Fibroblast of lung (primary cell): Measurements from ENCODE around the gene DLG2. TPM values are rescaled to one million over a fixed set of nuclear protein-coding genes. Genes with fewer than 3 reads are reported as not detected.

Experiments
- DNase-seq, 2 donors: peaks; one replicate each; pipeline versions ENCODE4 v3.0.0 to v3.0.0-alpha.2; 2010; ENCODE audit warnings: low read depth in 2 of 2
- H2AFZ ChIP-seq: 2 replicates; pipeline ENCODE4 v1.5.1; 2012; ENCODE audit warnings: low read length, control low read depth, inconsistent platforms
- H3K27ac ChIP-seq: 2 replicates; pipeline ENCODE4 v1.5.1; 2011; ENCODE audit warnings: low read length, control low read depth; ENCODE audit not compliant: insufficient read depth
- H3K27me3 ChIP-seq: 2 replicates; pipeline ENCODE4 v1.5.1; 2011; ENCODE audit warnings: mild to moderate bottlenecking, low read length; ENCODE audit not compliant: control insufficient read depth, insufficient read depth
- H3K36me3 ChIP-seq: 2 replicates; pipeline ENCODE4 v1.5.1; 2011; ENCODE audit warnings: low read length; ENCODE audit not compliant: control insufficient read depth, insufficient read depth
- H3K4me1 ChIP-seq: 2 replicates; pipeline ENCODE4 v1.5.1; 2011; ENCODE audit warnings: low read length; ENCODE audit not compliant: control insufficient read depth, insufficient read depth; ENCODE audit errors: extremely low read depth
- H3K4me2 ChIP-seq: 2 replicates; pipeline ENCODE4 v1.5.1; 2011; ENCODE audit warnings: low read length, control low read depth; ENCODE audit not compliant: insufficient read depth; ENCODE audit errors: extremely low read depth
- H3K4me3 ChIP-seq, 4 experiments: fragments of 200-600 bp in 1 of 4; sonication (generic) in 1 of 4; replicated peaks in 1 of 4; 2 replicates each; pipeline ENCODE4 v1.5.1; 2011 to 2016; ENCODE audit warnings: low read length in 4 of 4, low read depth in 3 of 4, mild to moderate bottlenecking in 3 of 4, control low read depth in 2 of 4, inconsistent platforms in 1 of 4, mixed read lengths in 1 of 4; ENCODE audit not compliant: insufficient read depth in 1 of 4; ENCODE audit errors: control extremely low read depth in 1 of 4
- H3K79me2 ChIP-seq: 2 replicates; pipeline ENCODE4 v1.5.1; 2012; ENCODE audit warnings: mild to moderate bottlenecking, low read length, inconsistent platforms; ENCODE audit not compliant: control insufficient read depth, insufficient read depth
- H3K9ac ChIP-seq: 2 replicates; pipeline ENCODE4 v1.5.1; 2011; ENCODE audit warnings: mild to moderate bottlenecking, low read length, control low read depth; ENCODE audit not compliant: insufficient read depth
- H3K9me3 ChIP-seq: 2 replicates; pipeline ENCODE4 v1.5.1; 2012; ENCODE audit warnings: low read depth, low read length; ENCODE audit not compliant: control insufficient read depth, insufficient read depth
- H4K20me1 ChIP-seq: 2 replicates; pipeline ENCODE4 v1.5.1; 2011; ENCODE audit warnings: low read length; ENCODE audit not compliant: control insufficient read depth, insufficient read depth; ENCODE audit errors: extremely low read depth
- CTCF ChIP-seq, 2 donors: IDR thresholded peaks in 1 of 2; conservative IDR thresholded peaks in 1 of 2; 1 replicate in 1 of 2; 2 replicates in 1 of 2; pipeline ENCODE4 v1.5.1; 2011 to 2012; ENCODE audit warnings: low read length in 2 of 2, control low read depth in 1 of 2, inconsistent platforms in 1 of 2, low read depth in 1 of 2, mild to moderate bottlenecking in 1 of 2
- EZH2 ChIP-seq: IDR thresholded peaks from 2 replicates; pipeline ENCODE4 v1.5.1; 2012; ENCODE audit warnings: low read length, control low read depth, mild to moderate bottlenecking; ENCODE audit errors: missing control alignments
- polyA plus RNA-seq, 2 donors: library from polyadenylated mRNA; depleted of rRNA in 1 of 2; stranded (reverse) in 1 of 2; unstranded in 1 of 2; fragments of >200 nt; gene quantifications; 2 replicates each; pipeline ENCODE4 v1.2.1, GENCODE V29; 2011 to 2012; ENCODE audit warnings: missing spikeins in 1 of 2
- total RNA-seq: library from RNA; depleted of rRNA; stranded (reverse); fragments of >200 nt; gene quantifications from 2 replicates; pipeline ENCODE4 v1.2.1, GENCODE V29; 2014

DLG2 gene
- total and polyA plus RNA-seq, 2 donors (not counting 1 experiment from before 2014, with no cell fraction given) = 0.77 to 2.3 TPM

- no peaks in the 10 kb centered on the region for H3K36me3 ChIP-seq
- H3K4me2 ChIP-seq = no peak overlapping the region
- H3K27ac ChIP-seq = no peak overlapping the region
- peak; percentile 17 to 51 for DNase-seq
- H3K9ac ChIP-seq = no peak overlapping the region
- H3K9me3 ChIP-seq = no peaks in the 10 kb centered on the region
- H4K20me1 ChIP-seq = no peaks in the 10 kb centered on the region
- no peaks in the 10 kb centered on the region for H3K4me1 ChIP-seq
- no peaks in the 10 kb centered on the region for H3K79me2 ChIP-seq
- TF ChIP-seq EZH2 (no peak), CTCF (conservative IDR thresholded peaks at IDR 0.05 in 1 of 2, IDR thresholded peaks at IDR 0.05 in 1 of 2; ENCODE audit: low read depth in 1 of 2, low read length in 2 of 2) (no peak)
- H3K4me3 ChIP-seq = no peak overlapping the region
- H3K27me3 ChIP-seq = no peaks in the 10 kb centered on the region
- H2AFZ ChIP-seq = no peak overlapping the region
Measured at GRCh38 chr11:84817998-84818397, 809.1 kb downstream of the DLG2 start.

- no peak overlapping the region for H3K9ac ChIP-seq
- TF ChIP-seq EZH2 (no peak), CTCF (conservative IDR thresholded peaks at IDR 0.05 in 1 of 2, IDR thresholded peaks at IDR 0.05 in 1 of 2; ENCODE audit: low read depth in 1 of 2, low read length in 2 of 2) (no peak)
- no peak overlapping the region for H3K27ac ChIP-seq
- no peaks in the 10 kb centered on the region for H4K20me1 ChIP-seq
- H3K79me2 ChIP-seq = no peaks in the 10 kb centered on the region
- no peak overlapping the region for H3K4me2 ChIP-seq
- H2AFZ ChIP-seq = no peak overlapping the region
- H3K9me3 ChIP-seq = no peaks in the 10 kb centered on the region
- H3K4me3 ChIP-seq = no peak overlapping the region
- H3K27me3 ChIP-seq = no peaks in the 10 kb centered on the region
- H3K36me3 ChIP-seq = no peaks in the 10 kb centered on the region
- DNase-seq = peak; percentile 8 to 15
- no peaks in the 10 kb centered on the region for H3K4me1 ChIP-seq
Measured at GRCh38 chr11:84812471-84812969, 814.6 kb downstream of the DLG2 start.

GRCh38 chr11:84806354-84806753 is 820.8 kb downstream of the DLG2 start:
- H3K4me3 ChIP-seq = no peak overlapping the region
- no peaks in the 10 kb centered on the region for H3K4me1 ChIP-seq
- H3K27ac ChIP-seq = no peak overlapping the region
- no peak overlapping the region for H2AFZ ChIP-seq
- no peaks in the 10 kb centered on the region for H3K9me3 ChIP-seq
- no peak overlapping the region for H3K4me2 ChIP-seq
- no peak for DNase-seq
- no peaks in the 10 kb centered on the region for H3K79me2 ChIP-seq
- no peaks in the 10 kb centered on the region for H3K27me3 ChIP-seq
- H3K9ac ChIP-seq = no peak overlapping the region
- TF ChIP-seq CTCF (conservative IDR thresholded peaks at IDR 0.05 in 1 of 2, IDR thresholded peaks at IDR 0.05 in 1 of 2; ENCODE audit: low read depth in 1 of 2, low read length in 2 of 2) (no peak), EZH2 (no peak)
- H3K36me3 ChIP-seq = no peaks in the 10 kb centered on the region
- H4K20me1 ChIP-seq = no peaks in the 10 kb centered on the region
